HepG2 (cell line): Measurements from ENCODE around the gene SLC2A10. TPM values are rescaled to one million over a fixed set of nuclear protein-coding genes. Genes with fewer than 3 reads are reported as not detected.

Source experiments
- ATF4 ChIP-seq, 2 experiments: fragments of 450-650 bp in 1 of 2; sonication (generic) in 1 of 2; formaldehyde crosslinking; IDR thresholded peaks; 2 replicates each; pipeline versions ENCODE4 v1.5.0 to v1.8.0; 2020 to 2022; ENCODE audit warnings: mild to moderate bottlenecking in 1 of 2, missing genetic modification reagents in 1 of 2
- ELK4 ChIP-seq: sonication (generic); formaldehyde crosslinking; IDR thresholded peaks from 2 replicates; pipeline ENCODE4 v1.9.0; 2021; ENCODE audit warnings: missing genetic modification reagents, borderline replicate concordance
- HDAC6 ChIP-seq: fragments of 200-600 bp; sonication (generic); IDR thresholded peaks from 2 replicates; pipeline ENCODE4 v1.7.0; 2017; ENCODE audit warnings: mild to moderate bottlenecking, antibody characterized with exemption, low read length, low read depth
- NR2F1 ChIP-seq, 2 experiments: fragments of 450-650 bp in 1 of 2; formaldehyde crosslinking in 1 of 2; IDR thresholded peaks; 2 replicates each; pipeline versions ENCODE4 v1.5.0 to v1.6.1; 2016 to 2020; ENCODE audit warnings: mild to moderate bottlenecking in 1 of 2, missing compliant biosample characterization in 1 of 2, missing genetic modification reagents in 1 of 2, moderate library complexity in 1 of 2
- PAXIP1 ChIP-seq: sonication (generic); formaldehyde crosslinking; conservative IDR thresholded peaks from 2 replicates; pipeline ENCODE4 v1.4.0; 2020; ENCODE audit warnings: mild to moderate bottlenecking, missing genetic modification reagents, moderate library complexity
- POLR2G ChIP-seq: fragments of 200-400 bp; formaldehyde crosslinking; IDR thresholded peaks from 2 replicates; pipeline ENCODE4 v1.6.1; 2018; ENCODE audit warnings: mild to moderate bottlenecking, low read depth, low read length, moderate library complexity
- SALL1 ChIP-seq: sonication (generic); formaldehyde crosslinking; IDR thresholded peaks from 2 replicates; pipeline ENCODE4 v1.8.0; 2022; ENCODE audit warnings: mild to moderate bottlenecking, missing genetic modification reagents
- SSRP1 ChIP-seq: IDR thresholded peaks from 2 replicates; pipeline ENCODE4 v1.6.1; 2016; ENCODE audit warnings: control low read depth
- TBX2 ChIP-seq: sonication (generic); formaldehyde crosslinking; IDR thresholded peaks from 2 replicates; pipeline ENCODE4 v1.5.0; 2020; ENCODE audit warnings: missing genetic modification reagents, mild to moderate bottlenecking, borderline replicate concordance
- ZBTB42 ChIP-seq: sonication (generic); formaldehyde crosslinking; IDR thresholded peaks from 2 replicates; pipeline ENCODE4 v1.5.0; 2020; ENCODE audit warnings: mild to moderate bottlenecking, missing genetic modification reagents
- ZNF24 ChIP-seq: fragments of 450-650 bp; IDR thresholded peaks from 2 replicates; pipeline ENCODE4 v1.6.1; 2017; ENCODE audit warnings: antibody characterized with exemption, mild to moderate bottlenecking
- ZNF441 ChIP-seq: sonication (generic); formaldehyde crosslinking; IDR thresholded peaks from 2 replicates; pipeline ENCODE4 v1.7.0; 2021; ENCODE audit warnings: missing genetic modification reagents, borderline replicate concordance
- ZNF570 ChIP-seq: sonication (generic); formaldehyde crosslinking; IDR thresholded peaks from 2 replicates; pipeline ENCODE4 v1.4.0; 2020; ENCODE audit warnings: mild to moderate bottlenecking, missing genetic modification reagents, borderline replicate concordance
- ZNF737 ChIP-seq: sonication (generic); formaldehyde crosslinking; IDR thresholded peaks from 2 replicates; pipeline ENCODE4 v1.5.0; 2020; ENCODE audit warnings: missing genetic modification reagents, mild to moderate bottlenecking, borderline replicate concordance
- ZNF747 ChIP-seq: sonication (generic); formaldehyde crosslinking; IDR thresholded peaks from 2 replicates; pipeline ENCODE4 v1.8.1; 2023; ENCODE audit warnings: missing genetic modification reagents, mild to moderate bottlenecking, borderline replicate concordance
- ZNF782 ChIP-seq: sonication (generic); formaldehyde crosslinking; IDR thresholded peaks from 2 replicates; pipeline ENCODE4 v1.4.0; 2020; ENCODE audit warnings: missing genetic modification reagents, mild to moderate bottlenecking, borderline replicate concordance
- ZNF891 ChIP-seq: sonication (generic); formaldehyde crosslinking; IDR thresholded peaks from 2 replicates; pipeline ENCODE4 v1.5.0; 2020; ENCODE audit warnings: mild to moderate bottlenecking, missing genetic modification reagents
- polyA plus RNA-seq, 8 experiments: library from polyadenylated mRNA; depleted of rRNA in 3 of 8; stranded (reverse) in 7 of 8; unstranded in 1 of 8; fragments of >200 nt; fragmentation: Illumina TruSeq in 4 of 8; extraction: Trizol in 4 of 8; gene quantifications; 2 replicates each; pipeline versions ENCODE4 v1.2.1 to v1.2.3, GENCODE V29; 2011 to 2016; ENCODE audit warnings: low read depth in 4 of 8, missing spikeins in 1 of 8, mixed read lengths in 1 of 8; ENCODE audit not compliant: insufficient read depth in 1 of 8
- total RNA-seq, 5 experiments: library from RNA; depleted of rRNA; stranded (reverse); fragments of >200 nt; fragmentation: Illumina TruSeq; extraction: Trizol; gene quantifications; 2 replicates each; pipeline ENCODE4 v1.2.3, GENCODE V29; 2016; ENCODE audit warnings: low read depth in 1 of 5
- TF ChIP-seq, protein P1 (sequence below): sonication (generic); formaldehyde crosslinking; IDR thresholded peaks from 2 replicates; pipeline ENCODE4 v1.8.0; 2022; ENCODE audit warnings: missing genetic modification reagents, mild to moderate bottlenecking, moderate library complexity, borderline replicate concordance
- TF ChIP-seq, protein P2 (sequence below): IDR thresholded peaks from 2 replicates; pipeline ENCODE4 v1.6.1; 2016

SLC2A10 gene
- total and polyA plus RNA-seq, 2 of the 13 experiments (the other 11 are each of a cell fraction or from before 2014, with no cell fraction given), result 16.0 to 18.4 TPM

GRCh38 chr20:46666818-46667515 is 42.5 kb upstream of the SLC2A10 start (continued):
- TF ChIP-seq ZNF441 (CRISPR knock-in tag) (peak; percentile 80), SSRP1 (CRISPR knock-in tag) (peak; percentile 92), ZNF24 (peak; percentile 70), HDAC6 (no peak), NR2F1 (CRISPR knock-in tag; IDR thresholded peaks at IDR 0.05) (peak; percentile 100), SALL1 (CRISPR knock-in tag) (peak; percentile 100), ZNF782 (CRISPR knock-in tag) (peak; percentile 90; the same call in 1 of the 2 replicates), ZNF737 (CRISPR knock-in tag) (no peak; the same call in 1 of the 2 replicates), ZNF747 (peak; percentile 92), PAXIP1 (CRISPR knock-in tag) (peak; percentile 100), ZNF891 (CRISPR knock-in tag) (no peak), TBX2 (peak; percentile 98), ZBTB42 (CRISPR knock-in tag) (peak; percentile 95), ATF4 (CRISPR knock-in tag; IDR thresholded peaks at IDR 0.05) (peak in 1 of 2 experiments; percentile 98; a peak in 2 of 4 replicates), ELK4 (CRISPR knock-in tag) (no peak), ZNF570 (0 out of 2 replicates have a peak, but pooled peaks have one; percentile 71), POLR2G (no peak)
- TF ChIP-seq, protein P1, sequence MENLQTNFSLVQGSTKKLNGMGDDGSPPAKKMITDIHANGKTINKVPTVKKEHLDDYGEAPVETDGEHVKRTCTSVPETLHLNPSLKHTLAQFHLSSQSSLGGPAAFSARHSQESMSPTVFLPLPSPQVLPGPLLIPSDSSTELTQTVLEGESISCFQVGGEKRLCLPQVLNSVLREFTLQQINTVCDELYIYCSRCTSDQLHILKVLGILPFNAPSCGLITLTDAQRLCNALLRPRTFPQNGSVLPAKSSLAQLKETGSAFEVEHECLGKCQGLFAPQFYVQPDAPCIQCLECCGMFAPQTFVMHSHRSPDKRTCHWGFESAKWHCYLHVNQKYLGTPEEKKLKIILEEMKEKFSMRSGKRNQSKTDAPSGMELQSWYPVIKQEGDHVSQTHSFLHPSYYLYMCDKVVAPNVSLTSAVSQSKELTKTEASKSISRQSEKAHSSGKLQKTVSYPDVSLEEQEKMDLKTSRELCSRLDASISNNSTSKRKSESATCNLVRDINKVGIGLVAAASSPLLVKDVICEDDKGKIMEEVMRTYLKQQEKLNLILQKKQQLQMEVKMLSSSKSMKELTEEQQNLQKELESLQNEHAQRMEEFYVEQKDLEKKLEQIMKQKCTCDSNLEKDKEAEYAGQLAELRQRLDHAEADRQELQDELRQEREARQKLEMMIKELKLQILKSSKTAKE, result peak; percentile 99
- TF ChIP-seq, protein P2, sequence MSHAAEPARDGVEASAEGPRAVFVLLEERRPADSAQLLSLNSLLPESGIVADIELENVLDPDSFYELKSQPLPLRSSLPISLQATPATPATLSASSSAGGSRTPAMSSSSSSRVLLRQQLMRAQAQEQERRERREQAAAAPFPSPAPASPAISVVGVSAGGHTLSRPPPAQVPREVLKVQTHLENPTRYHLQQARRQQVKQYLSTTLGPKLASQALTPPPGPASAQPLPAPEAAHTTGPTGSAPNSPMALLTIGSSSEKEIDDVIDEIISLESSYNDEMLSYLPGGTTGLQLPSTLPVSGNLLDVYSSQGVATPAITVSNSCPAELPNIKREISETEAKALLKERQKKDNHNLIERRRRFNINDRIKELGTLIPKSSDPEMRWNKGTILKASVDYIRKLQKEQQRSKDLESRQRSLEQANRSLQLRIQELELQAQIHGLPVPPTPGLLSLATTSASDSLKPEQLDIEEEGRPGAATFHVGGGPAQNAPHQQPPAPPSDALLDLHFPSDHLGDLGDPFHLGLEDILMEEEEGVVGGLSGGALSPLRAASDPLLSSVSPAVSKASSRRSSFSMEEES, result peak; percentile 100
